Endothelial cell of umbilical vein (primary cell): ENCODE data around the gene CDK12. TPM values are rescaled to one million over a fixed set of nuclear protein-coding genes. Genes with fewer than 3 reads are reported as not detected.

Experiments used
- BruUV-seq: library from RNA; stranded (reverse); fragments of 400-500 nt; replicated peaks from 2 replicates; lab custom pipeline; 2021; lab: Mats Ljungman, UMichigan
- CTCF ChIA-PET: fragments of 300-600, 350-600 bp; sonication (Branson Sonifier 250); formaldehyde crosslinking; loops from one replicate; lab custom pipeline; 2021; ENCODE audit warnings: antibody characterized with exemption, inconsistent platforms; lab: Charles Lee
- POLR2A ChIA-PET: fragments of 300-600, 350-600 bp; sonication (Branson Sonifier 250); formaldehyde crosslinking; loops from one replicate; lab custom pipeline; 2021; ENCODE audit warnings: antibody characterized with exemption, inconsistent platforms; lab: Charles Lee
- DNase-seq: peaks from one replicate; pipeline ENCODE4 v3.0.0-alpha.2; 2011; ENCODE audit warnings: low read depth, low spot score
- FAIRE-seq: peaks from 2 replicates; lab custom pipeline; 2011; peaks lifted over from hg19 to GRCh38; lab: Jason Lieb, UNC
- H2AFZ ChIP-seq: 2 replicates; pipeline ENCODE4 v1.6.0; 2012; ENCODE audit warnings: low read depth, low read length, control low read depth, inconsistent platforms
- H3K27ac ChIP-seq: 2 replicates; pipeline ENCODE4 v1.5.1; 2011; ENCODE audit warnings: low read depth, mild to moderate bottlenecking, control low read depth, low read length, moderate library complexity; ENCODE audit not compliant: insufficient read depth
- H3K27me3 ChIP-seq, 2 experiments: 2 replicates each; pipeline versions ENCODE4 v1.6.0 to v1.6.1; 2011; ENCODE audit warnings: low read length in 2 of 2, mixed read lengths in 1 of 2; ENCODE audit not compliant: control insufficient read depth in 2 of 2, insufficient read depth in 2 of 2
- H3K36me3 ChIP-seq, 2 experiments: 2 replicates in 1 of 2; 3 replicates in 1 of 2; pipeline ENCODE4 v1.5.1; 2011; ENCODE audit warnings: low read length in 2 of 2, mild to moderate bottlenecking in 1 of 2, moderate library complexity in 1 of 2; ENCODE audit not compliant: control insufficient read depth in 2 of 2, insufficient read depth in 2 of 2; ENCODE audit errors: extremely low read depth in 1 of 2
- H3K4me1 ChIP-seq: 3 replicates; pipeline ENCODE4 v1.5.1; 2011; ENCODE audit warnings: mild to moderate bottlenecking, low read length; ENCODE audit not compliant: control insufficient read depth, insufficient read depth; ENCODE audit errors: extremely low read depth
- H3K4me2 ChIP-seq: 2 replicates; pipeline ENCODE4 v1.6.1; 2011; ENCODE audit warnings: low read length, control low read depth, mixed read lengths; ENCODE audit not compliant: insufficient read depth
- H3K4me3 ChIP-seq, 3 experiments: fragments of 200-600 bp in 1 of 3; sonication (generic), shearing (Covaris generic) in 1 of 3; replicated peaks in 1 of 3; 2 replicates each; pipeline ENCODE4 v1.5.1; 2011 to 2016; ENCODE audit warnings: control low read depth in 3 of 3, low read length in 3 of 3, mild to moderate bottlenecking in 2 of 3, inconsistent platforms in 1 of 3, low read depth in 1 of 3, moderate library complexity in 1 of 3; ENCODE audit not compliant: insufficient read depth in 1 of 3
- H3K79me2 ChIP-seq: 2 replicates; pipeline ENCODE4 v1.6.0; 2012; ENCODE audit warnings: low read length, inconsistent platforms; ENCODE audit not compliant: control insufficient read depth, insufficient read depth
- H3K9ac ChIP-seq: replicated peaks from 2 replicates; pipeline ENCODE3; 2011; ENCODE audit warnings: low read length, control low read depth; ENCODE audit not compliant: insufficient read depth; ENCODE audit errors: extremely low read depth
- H3K9me1 ChIP-seq: replicated peaks from 3 replicates; pipeline ENCODE4 v1.6.0; 2011; ENCODE audit warnings: mild to moderate bottlenecking, low read length; ENCODE audit not compliant: control insufficient read depth, insufficient read depth; ENCODE audit errors: extremely low read depth
- H3K9me3 ChIP-seq: replicated peaks from 2 replicates; pipeline ENCODE4 v1.5.1; 2012; ENCODE audit warnings: low read length, inconsistent platforms; ENCODE audit not compliant: control insufficient read depth, insufficient read depth
- H4K20me1 ChIP-seq: replicated peaks from 2 replicates; pipeline ENCODE3; 2011; ENCODE audit warnings: mild to moderate bottlenecking, low read length; ENCODE audit not compliant: control insufficient read depth, insufficient read depth; ENCODE audit errors: extremely low read depth
- CTCF ChIP-seq, 2 donors: IDR thresholded peaks; 1 replicate in 1 of 2; 2 replicates in 1 of 2; pipeline ENCODE4 v1.5.1; 2011; ENCODE audit warnings: low read length in 2 of 2, mild to moderate bottlenecking in 2 of 2, moderate library complexity in 2 of 2, control low read depth in 1 of 2, inconsistent platforms in 1 of 2, low read depth in 1 of 2; ENCODE audit not compliant: insufficient read depth in 1 of 2; ENCODE audit errors: extremely low read depth in 1 of 2
- EZH2 ChIP-seq: IDR thresholded peaks from 2 replicates; pipeline ENCODE4 v1.6.1; 2012; ENCODE audit warnings: borderline replicate concordance, low read depth, mild to moderate bottlenecking, moderate library complexity, low read length, inconsistent platforms; ENCODE audit not compliant: severe bottlenecking
- FOS ChIP-seq: IDR thresholded peaks from 2 replicates; pipeline ENCODE4 v1.6.1; 2011; ENCODE audit warnings: mild to moderate bottlenecking, low read length, moderate library complexity, borderline replicate concordance; ENCODE audit not compliant: insufficient read depth
- GATA2 ChIP-seq: IDR thresholded peaks from 2 replicates; pipeline ENCODE4 v1.7.0; 2011; ENCODE audit warnings: low read depth, mild to moderate bottlenecking, moderate library complexity, mixed read lengths, low read length; ENCODE audit not compliant: insufficient read length, insufficient read depth
- JUN ChIP-seq: IDR thresholded peaks from 2 replicates; pipeline ENCODE4 v1.6.1; 2011; ENCODE audit warnings: borderline replicate concordance, low read depth; ENCODE audit not compliant: insufficient read length, insufficient read depth
- MYC ChIP-seq: IDR thresholded peaks from one replicate; pipeline ENCODE4 v1.6.1; 2011; ENCODE audit warnings: mild to moderate bottlenecking, low read depth, low read length
- POLR2A ChIP-seq: IDR thresholded peaks from 2 replicates; pipeline ENCODE4 v1.6.1; 2012; ENCODE audit warnings: low read depth, mild to moderate bottlenecking, control low read depth, low read length
- POLR2AphosphoS5 ChIP-seq: IDR thresholded peaks from 2 replicates; pipeline ENCODE4 v1.6.1; 2012; ENCODE audit warnings: low read depth, mild to moderate bottlenecking, control low read depth, low read length, moderate library complexity; ENCODE audit not compliant: insufficient read depth
- dilution Hi-C: fragments of 300-500 bp; cut with MboI; formaldehyde crosslinking; loops from one replicate; pipeline ENCODE4 v1.15.0; 2019; ENCODE audit warnings: low sequenced_read_pairs; ENCODE audit not compliant: extremely low pct_ligation_motif_present
- intact Hi-C: fragments of 100-400 bp; cut with micrococcal nuclease; formaldehyde crosslinking; loops from one replicate; pipeline ENCODE4 v1.10.0; 2022
- polyA plus RNA-seq, 4 experiments: library from polyadenylated mRNA; depleted of rRNA in 3 of 4; stranded (reverse) in 3 of 4; unstranded in 1 of 4; fragments of >200 nt; gene quantifications; 2 replicates each; pipeline versions ENCODE4 v1.2.1 to v1.2.3, GENCODE V29; 2011 to 2012; ENCODE audit warnings: missing spikeins in 1 of 4
- total RNA-seq: library from RNA; stranded (reverse); gene quantifications from 2 replicates; pipeline ENCODE4 v1.2.3, GENCODE V29; 2021
- TF ChIP-seq, protein P1 (sequence below): IDR thresholded peaks from 2 replicates; pipeline ENCODE4 v1.6.1; 2011; ENCODE audit not compliant: insufficient read depth, insufficient read length

Gene CDK12
- total and polyA plus RNA-seq, 2 donors (not counting 3 experiments of a cell fraction or from before 2014, with no cell fraction given) = 14.2 to 55.4 TPM

DNA sequence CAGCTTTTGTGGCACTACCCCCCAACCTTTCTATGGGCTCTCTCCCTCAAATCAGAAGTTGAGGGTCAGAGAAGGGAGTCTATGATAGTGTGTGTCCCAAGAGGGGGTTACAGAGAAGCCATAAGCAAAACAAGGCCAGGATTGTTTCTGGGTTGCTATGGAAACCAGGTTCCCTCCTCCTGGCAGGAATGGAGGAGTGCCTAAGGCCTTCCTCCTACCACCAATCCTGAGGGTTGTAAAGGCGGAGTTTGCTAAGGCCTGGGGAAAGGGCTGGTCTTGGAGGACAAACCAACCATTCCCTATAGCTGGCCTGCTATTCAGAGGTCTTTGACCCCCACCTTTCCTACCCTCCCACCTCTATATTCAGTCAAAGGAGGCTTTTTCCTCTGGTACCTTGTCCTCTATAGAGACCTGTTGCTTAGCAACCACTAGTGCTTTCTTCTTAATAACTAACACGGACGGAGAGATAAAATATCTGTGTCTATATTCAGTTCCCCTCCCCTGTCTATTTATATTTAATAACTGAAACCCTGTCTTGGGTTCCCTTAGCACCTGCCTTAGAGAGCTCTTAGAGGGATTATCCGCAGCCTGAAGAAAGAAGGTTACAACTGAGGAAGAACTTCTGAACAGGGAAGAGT, 103.0 kb downstream of the CDK12 start:
- Histone ChIP-seq H3K9ac (no peak overlapping the region), H4K20me1 (no peaks in the 10 kb centered on the region), H3K27me3 (no peaks in the 10 kb centered on the region), H3K9me3 (no peaks in the 10 kb centered on the region), H3K36me3 (peaks cover 0 to 22% of the 10 kb centered on the region in 2 experiments), H3K9me1 (no peaks in the 10 kb centered on the region), H3K4me2 (no peak overlapping the region), H3K4me3 (no peak overlapping the region), H3K4me1 (no peaks in the 10 kb centered on the region), H3K27ac (no peak overlapping the region), H3K79me2 (no peaks in the 10 kb centered on the region), H2AFZ (no peak overlapping the region)
- CTCF ChIA-PET = interaction anchor here (1.0 to 3.0 kb wide), 5 partner anchors 11 to 59 kb away, joined by 4 to 11 read pairs (median 5); no protein-coding TSS in a partner anchor
- dilution Hi-C loops = no loop called here
- DNase-seq (no peak), FAIRE-seq (no peak)
- TF ChIP-seq MYC (no peak), EZH2 (no peak), CTCF (IDR thresholded peaks at IDR 0.05; ENCODE audit: extremely low read depth in 1 of 2, insufficient read depth in 1 of 2, low read depth in 1 of 2, low read length in 2 of 2) (no peak), JUN (no peak), POLR2A (no peak), GATA2 (no peak), POLR2AphosphoS5 (no peak), FOS (no peak)
- TF ChIP-seq, protein P1, sequence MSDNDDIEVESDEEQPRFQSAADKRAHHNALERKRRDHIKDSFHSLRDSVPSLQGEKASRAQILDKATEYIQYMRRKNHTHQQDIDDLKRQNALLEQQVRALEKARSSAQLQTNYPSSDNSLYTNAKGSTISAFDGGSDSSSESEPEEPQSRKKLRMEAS = no peak
- POLR2A ChIA-PET = no interaction called here
- no TSS peak for BruUV-seq
- intact Hi-C loops = no loop called here
